Parathyroid adenoma (tissue), 2 donors: Measurements from ENCODE around the gene OCA2.

Source experiments
- H2AFZ ChIP-seq: fragments of 300-600 bp; sonication (generic); one replicate; pipeline ENCODE4 v1.7.0; 2017; ENCODE audit warnings: antibody characterized with exemption, mild to moderate bottlenecking
- H3K27ac ChIP-seq: fragments of 300-600 bp; sonication (generic); one replicate; pipeline ENCODE4 v1.7.0; 2017
- H3K27me3 ChIP-seq: fragments of 300-600 bp; sonication (generic); one replicate; pipeline ENCODE4 v1.7.0; 2017; ENCODE audit warnings: low read length; ENCODE audit not compliant: control insufficient read depth, insufficient read depth
- H3K36me3 ChIP-seq: fragments of 300-600 bp; sonication (generic); one replicate; pipeline ENCODE4 v1.7.0; 2017; ENCODE audit warnings: low read length; ENCODE audit not compliant: control insufficient read depth, insufficient read depth
- H3K4me1 ChIP-seq: fragments of 300-600 bp; sonication (generic); one replicate; pipeline ENCODE4 v1.7.0; 2017; ENCODE audit warnings: control low read depth
- H3K4me2 ChIP-seq: fragments of 300-600 bp; sonication (generic); one replicate; pipeline ENCODE4 v1.7.0; 2017; ENCODE audit warnings: low read length
- H3K4me3 ChIP-seq: fragments of 300-600 bp; sonication (generic); one replicate; pipeline ENCODE4 v1.7.0; 2017; ENCODE audit warnings: low read depth, low read length
- H3K79me2 ChIP-seq: fragments of 300-600 bp; sonication (generic); one replicate; pipeline ENCODE4 v1.7.0; 2017; ENCODE audit warnings: control low read depth
- H3K9ac ChIP-seq: fragments of 300-600 bp; sonication (generic); one replicate; pipeline ENCODE4 v1.7.0; 2017; ENCODE audit warnings: mild to moderate bottlenecking
- H3K9me3 ChIP-seq: fragments of 300-600 bp; sonication (generic); one replicate; pipeline ENCODE4 v1.7.0; 2017; ENCODE audit warnings: low read length; ENCODE audit not compliant: control insufficient read depth
- CTCF ChIP-seq: fragments of 300-600 bp; sonication (generic); IDR thresholded peaks from one replicate; pipeline ENCODE4 v1.7.0; 2017; ENCODE audit warnings: antibody characterized with exemption, mild to moderate bottlenecking
- donor health status: primary hyperparathyroidism.

The OCA2 gene

GRCh38 chr15:27757052-27757451 lies 342.1 kb downstream of the OCA2 start:
- H2AFZ ChIP-seq: no peak overlapping the region
- H3K4me1 ChIP-seq: no peaks in the 10 kb centered on the region
- no peaks in the 10 kb centered on the region for H3K79me2 ChIP-seq
- H3K27me3 ChIP-seq: no peaks in the 10 kb centered on the region
- no peak overlapping the region for H3K27ac ChIP-seq
- H3K36me3 ChIP-seq: no peaks in the 10 kb centered on the region
- TF ChIP-seq CTCF: no peak
- no peak overlapping the region for H3K4me2 ChIP-seq
- H3K4me3 ChIP-seq: no peak overlapping the region
- no peak overlapping the region for H3K9ac ChIP-seq
- H3K9me3 ChIP-seq: no peaks in the 10 kb centered on the region

- TF ChIP-seq CTCF: no peak
- H3K27me3 ChIP-seq: no peaks in the 10 kb centered on the region
- H3K27ac ChIP-seq: no peak overlapping the region
- H3K36me3 ChIP-seq: no peaks in the 10 kb centered on the region
- H3K4me1 ChIP-seq: no peaks in the 10 kb centered on the region
- H3K9ac ChIP-seq: no peak overlapping the region
- H3K4me3 ChIP-seq: no peak overlapping the region
- no peak overlapping the region for H2AFZ ChIP-seq
- no peaks in the 10 kb centered on the region for H3K79me2 ChIP-seq
- no peak overlapping the region for H3K4me2 ChIP-seq
- no peaks in the 10 kb centered on the region for H3K9me3 ChIP-seq
These were observed 346.4 kb downstream of the OCA2 start for GRCh38 chr15:27752691-27753090.

- no peak for TF ChIP-seq CTCF
- H3K9ac ChIP-seq: no peak overlapping the region
- H3K4me1 ChIP-seq: no peaks in the 10 kb centered on the region
- no peaks in the 10 kb centered on the region for H3K36me3 ChIP-seq
- H3K4me3 ChIP-seq: no peak overlapping the region
- no peak overlapping the region for H3K27ac ChIP-seq
- no peaks in the 10 kb centered on the region for H3K9me3 ChIP-seq
- H3K79me2 ChIP-seq: no peaks in the 10 kb centered on the region
- H3K4me2 ChIP-seq: no peak overlapping the region
- H3K27me3 ChIP-seq: no peaks in the 10 kb centered on the region
- H2AFZ ChIP-seq: no peak overlapping the region
These were observed 351.1 kb downstream of the OCA2 start for GRCh38 chr15:27747997-27748396.

GRCh38 chr15:27746401-27746955 lies 352.6 kb downstream of the OCA2 start:
- H3K36me3 ChIP-seq: no peaks in the 10 kb centered on the region
- no peak overlapping the region for H3K4me2 ChIP-seq
- no peak overlapping the region for H3K9ac ChIP-seq
- no peak overlapping the region for H3K4me3 ChIP-seq
- H3K27ac ChIP-seq: no peak overlapping the region
- no peaks in the 10 kb centered on the region for H3K4me1 ChIP-seq
- no peaks in the 10 kb centered on the region for H3K79me2 ChIP-seq
- no peak overlapping the region for H2AFZ ChIP-seq
- H3K27me3 ChIP-seq: no peaks in the 10 kb centered on the region
- no peaks in the 10 kb centered on the region for H3K9me3 ChIP-seq
- no peak for TF ChIP-seq CTCF

- Histone ChIP-seq H3K9ac (no peak overlapping the region), H3K27ac (no peak overlapping the region), H3K79me2 (no peaks in the 10 kb centered on the region), H3K9me3 (no peaks in the 10 kb centered on the region), H3K36me3 (no peaks in the 10 kb centered on the region), H3K4me1 (no peaks in the 10 kb centered on the region), H3K27me3 (no peaks in the 10 kb centered on the region), H3K4me3 (no peak overlapping the region), H3K4me2 (no peak overlapping the region), H2AFZ (no peak overlapping the region)
- TF ChIP-seq CTCF: no peak
These were observed 354.5 kb downstream of the OCA2 start for GRCh38 chr15:27744641-27745040.
